HCT116 (cell line): ENCODE results near the gene HLA-E. TPM values are rescaled to one million over a fixed set of nuclear protein-coding genes. Genes with fewer than 3 reads are reported as not detected.
A peak's percentile ranks its signal among the peaks of the same experiment; 100 is the strongest.

Experiments
- ATAC-seq: fragments of 200-7000 bp; cut with Tn5 transposase; 2 replicates; pipeline ENCODE4 v1.9.1; 2020; ENCODE audit warnings: mild to moderate bottlenecking, moderate library complexity
- BruUV-seq: library from RNA; stranded (reverse); fragments of 400-500 nt; replicated peaks from 2 replicates; lab custom pipeline; 2021; lab: Mats Ljungman, UMichigan
- CTCF ChIA-PET: fragments of 300-600 bp; sonication (Branson Sonifier 250); formaldehyde crosslinking; loops from one replicate; lab custom pipeline; 2021; ENCODE audit warnings: antibody characterized with exemption; lab: Charles Lee
- POLR2A ChIA-PET: fragments of 300-600, 350-600 bp; sonication (Branson Sonifier 250); formaldehyde crosslinking; loops from one replicate; lab custom pipeline; 2021; ENCODE audit warnings: antibody characterized with exemption; lab: Charles Lee
- RAD21 ChIA-PET, 2 experiments: fragments of 300-600 bp; sonication (Branson Sonifier 250); formaldehyde crosslinking; loops; one replicate each; lab custom pipeline; 2023; ENCODE audit warnings: low total read pairs in 2 of 2; ENCODE audit not compliant: uncharacterized antibody in 2 of 2, unreplicated experiment in 2 of 2, low non-redundant PET in 1 of 2; lab: Charles Lee
- DNase-seq: peaks from one replicate; pipeline ENCODE4 v3.0.0-alpha.2; 2010; ENCODE audit warnings: low read depth, low spot score
- H2AFZ ChIP-seq: fragments of 200-600 bp; shearing (Covaris generic), sonication (generic); 2 replicates; pipeline ENCODE4 v1.6.1; 2017; ENCODE audit warnings: low read depth, mixed run types, mixed read lengths, antibody characterized with exemption, low read length; ENCODE audit not compliant: poor library complexity, severe bottlenecking
- H3K27ac ChIP-seq: 2 replicates; pipeline ENCODE4 v1.5.1; 2012; ENCODE audit warnings: low read depth, low read length
- H3K27me3 ChIP-seq: fragments of 200-600 bp; sonication (generic); 2 replicates; pipeline ENCODE4 v1.6.1; 2016; ENCODE audit warnings: mixed run types, low read length, mixed read lengths; ENCODE audit not compliant: insufficient read depth
- H3K36me3 ChIP-seq, 2 experiments: fragments of 200-500 bp in 1 of 2; fragments of 200-600 bp in 1 of 2; sonication (Bioruptor generic) in 1 of 2; sonication (generic) in 1 of 2; 2 replicates each; pipeline versions ENCODE4 v1.5.1 to v1.6.1; 2014 to 2016; ENCODE audit warnings: low read length in 2 of 2, inconsistent platforms in 1 of 2, mixed read lengths in 1 of 2, mixed run types in 1 of 2; ENCODE audit not compliant: insufficient read depth in 2 of 2, control insufficient read depth in 1 of 2
- H3K4me1 ChIP-seq, 2 experiments: fragments of 200-600 bp in 1 of 2; sonication (generic) in 1 of 2; 2 replicates each; pipeline versions ENCODE4 v1.5.1 to v1.6.1; 2012 to 2017; ENCODE audit warnings: low read length in 2 of 2, inconsistent platforms in 1 of 2, mild to moderate bottlenecking in 1 of 2, mixed read lengths in 1 of 2, mixed run types in 1 of 2, moderate library complexity in 1 of 2; ENCODE audit not compliant: insufficient read depth in 2 of 2, control insufficient read depth in 1 of 2
- H3K4me2 ChIP-seq: fragments of 200-600 bp; sonication (generic); 2 replicates; pipeline ENCODE4 v1.6.1; 2017; ENCODE audit warnings: mixed run types, low read length, mixed read lengths
- H3K4me3 ChIP-seq, 2 experiments: fragments of 200-600 bp in 1 of 2; sonication (generic) in 1 of 2; replicated peaks in 1 of 2; 2 replicates each; pipeline ENCODE4 v1.5.1; 2011 to 2016; ENCODE audit warnings: low read length in 2 of 2, control low read depth in 1 of 2, low read depth in 1 of 2, mild to moderate bottlenecking in 1 of 2, mixed read lengths in 1 of 2, mixed run types in 1 of 2
- H3K79me2 ChIP-seq: fragments of 200-600 bp; sonication (generic); 2 replicates; pipeline ENCODE4 v1.6.1; 2017; ENCODE audit warnings: mild to moderate bottlenecking, mixed run types, low read length, moderate library complexity, mixed read lengths; ENCODE audit not compliant: insufficient read depth
- H3K9ac ChIP-seq: fragments of 200-600 bp; sonication (generic); 2 replicates; pipeline ENCODE4 v1.6.1; 2016; ENCODE audit warnings: low read length, mixed read lengths
- H3K9me2 ChIP-seq: fragments of 200-600 bp; sonication (generic), shearing (Covaris generic); 2 replicates; pipeline ENCODE4 v1.6.1; 2017; ENCODE audit warnings: mixed run types, mild to moderate bottlenecking, moderate library complexity; ENCODE audit not compliant: insufficient read depth
- H3K9me3 ChIP-seq, 2 experiments: fragments of 200-500 bp in 1 of 2; fragments of 200-600 bp in 1 of 2; sonication (Bioruptor generic) in 1 of 2; sonication (generic) in 1 of 2; 2 replicates each; pipeline ENCODE4 v1.6.1; 2014 to 2017; ENCODE audit warnings: low read length in 2 of 2, mixed read lengths in 2 of 2, inconsistent platforms in 1 of 2, low read depth in 1 of 2, mild to moderate bottlenecking in 1 of 2, mixed run types in 1 of 2, moderate library complexity in 1 of 2; ENCODE audit not compliant: control insufficient read depth in 1 of 2, insufficient read depth in 1 of 2
- H4K20me1 ChIP-seq: fragments of 200-600 bp; sonication (generic), shearing (Covaris generic); 2 replicates; pipeline ENCODE4 v1.6.1; 2017; ENCODE audit warnings: mixed run types, mild to moderate bottlenecking, moderate library complexity; ENCODE audit not compliant: insufficient read depth
- EGR1 ChIP-seq: IDR thresholded peaks from 2 replicates; pipeline ENCODE4 v1.6.1; 2012; ENCODE audit warnings: low read depth
- ELF1 ChIP-seq: IDR thresholded peaks from 2 replicates; pipeline ENCODE4 v1.6.1; 2012; ENCODE audit warnings: low read depth, borderline replicate concordance
- EZH2 ChIP-seq: fragments of 200-600 bp; sonication (generic); IDR thresholded peaks from 2 replicates; pipeline ENCODE4 v1.6.1; 2017; ENCODE audit warnings: antibody characterized with exemption, mixed run types
- EZH2phosphoT487 ChIP-seq: fragments of 200-600 bp; IDR thresholded peaks from 2 replicates; pipeline ENCODE4 v1.6.1; 2018; ENCODE audit warnings: antibody characterized with exemption, borderline replicate concordance
- POLR2AphosphoS5 ChIP-seq: IDR thresholded peaks from 2 replicates; pipeline ENCODE4 v1.6.1; 2011; ENCODE audit warnings: mild to moderate bottlenecking, low read depth, low read length, moderate library complexity
- SIN3A ChIP-seq: IDR thresholded peaks from 2 replicates; pipeline ENCODE4 v1.6.1; 2012; ENCODE audit warnings: low read depth
- SP1 ChIP-seq: IDR thresholded peaks from 2 replicates; pipeline ENCODE4 v1.6.1; 2012; ENCODE audit warnings: low read depth
- SRF ChIP-seq: IDR thresholded peaks from 2 replicates; pipeline ENCODE4 v1.6.1; 2012; ENCODE audit warnings: low read depth
- YY1 ChIP-seq: IDR thresholded peaks from 2 replicates; pipeline ENCODE4 v1.6.1; 2011; ENCODE audit warnings: low read length, low read depth, moderate library complexity, mild to moderate bottlenecking; ENCODE audit not compliant: insufficient replicate concordance; ENCODE audit errors: extremely low read depth
- ZFX ChIP-seq: fragments of 450-650 bp; IDR thresholded peaks from 2 replicates; pipeline ENCODE4 v1.6.1; 2017
- ZNF274 ChIP-seq: fragments of 200-500 bp; sonication (Bioruptor generic); IDR thresholded peaks from 2 replicates; pipeline ENCODE4 v1.6.1; 2014; ENCODE audit warnings: mild to moderate bottlenecking, low read depth, low read length, inconsistent platforms
- intact Hi-C: fragments of 100-400 bp; cut with micrococcal nuclease; formaldehyde crosslinking; loops from 2 replicates; pipeline ENCODE4 v1.10.0; 2022
- total RNA-seq: library from RNA; stranded (reverse); gene quantifications from one replicate; pipeline ENCODE4 v1.2.1, GENCODE V29; 2021; ENCODE audit not compliant: unreplicated experiment
- TF ChIP-seq, protein P1 (sequence below): IDR thresholded peaks from 2 replicates; pipeline ENCODE4 v1.6.1; 2012
- TF ChIP-seq, protein P2 (sequence below), 3 experiments: fragments of 200-600 bp in 1 of 3; sonication (generic) in 1 of 3; IDR thresholded peaks in 2 of 3; conservative IDR thresholded peaks in 1 of 3; 2 replicates each; pipeline ENCODE4 v1.5.1; 2012 to 2017; ENCODE audit warnings: low read depth in 2 of 3, low read length in 2 of 3, antibody characterized with exemption in 1 of 3, borderline replicate concordance in 1 of 3, control low read depth in 1 of 3, mild to moderate bottlenecking in 1 of 3, mixed read lengths in 1 of 3, mixed run types in 1 of 3, moderate library complexity in 1 of 3; ENCODE audit not compliant: insufficient read depth in 1 of 3

HLA-E gene
- total RNA-seq, 1 experiment from 2014 or later: 108 TPM

DNA sequence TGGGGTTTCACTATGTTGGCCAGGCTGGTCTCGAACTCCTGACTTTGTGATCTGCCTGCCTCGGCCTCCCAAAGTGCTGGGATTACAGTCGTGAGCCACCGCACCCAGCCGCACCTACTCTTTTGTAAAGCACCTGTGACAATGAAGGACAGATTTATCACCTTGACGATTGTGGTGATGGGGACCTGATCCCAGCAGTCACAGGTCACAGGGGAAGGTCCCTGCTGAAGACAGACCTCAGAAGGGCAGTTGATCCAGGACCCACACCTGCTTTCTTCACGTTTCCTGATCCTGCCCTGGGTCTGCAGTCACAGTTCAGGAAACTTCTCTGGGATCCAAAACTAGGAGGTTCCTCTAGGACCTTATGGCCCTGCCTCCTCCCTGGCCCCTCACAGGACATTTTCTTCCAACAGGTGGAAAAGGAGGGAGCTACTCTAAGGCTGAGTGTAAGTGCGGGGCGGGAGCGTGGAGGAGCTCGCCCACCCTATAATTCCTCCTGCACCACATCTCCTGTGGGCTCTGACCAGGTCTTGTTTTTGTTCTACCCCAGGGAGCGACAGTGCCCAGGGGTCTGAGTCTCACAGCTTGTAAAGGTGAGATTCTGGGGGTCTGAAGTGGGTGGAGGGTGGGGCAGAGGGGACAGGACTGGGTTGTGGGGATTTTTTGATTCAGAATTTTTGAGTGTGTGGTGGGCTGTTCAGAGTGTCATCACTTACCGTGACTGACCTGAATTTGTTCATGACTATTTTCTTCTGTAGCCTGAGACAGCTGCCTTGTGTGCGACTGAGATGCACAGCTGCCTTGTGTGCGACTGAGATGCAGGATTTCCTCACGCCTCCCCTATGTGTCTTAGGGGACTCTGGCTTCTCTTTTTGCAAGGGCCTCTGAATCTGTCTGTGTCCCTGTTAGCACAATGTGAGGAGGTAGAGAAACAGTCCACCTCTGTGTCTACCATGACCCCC lies 3.0 kb downstream of the HLA-E start:
- no peak overlapping the region for H2AFZ ChIP-seq
- POLR2A ChIA-PET: interaction anchor here (0.6 kb wide), 1 partner anchor 122 kb away, joined by 3 read pairs; no protein-coding TSS in a partner anchor
- H3K27me3 ChIP-seq: no peaks in the 10 kb centered on the region
- H3K27ac ChIP-seq: no peak overlapping the region
- no peak overlapping the region for H3K4me2 ChIP-seq
- TF ChIP-seq POLR2AphosphoS5: 0 out of 2 replicates have a peak, but pooled peaks have one; percentile 12
- TF ChIP-seq ZFX: no peak
- RAD21 ChIA-PET: no interaction called here
- no peaks in the 10 kb centered on the region for H3K9me3 ChIP-seq
- 0 out of 2 replicates have a peak, but pooled peaks cover 6% of the 10 kb centered on the region for H4K20me1 ChIP-seq
- CTCF ChIA-PET: no interaction called here
- peaks cover 8 to 23% of the 10 kb centered on the region in 2 experiments for H3K4me1 ChIP-seq
- no peak for ATAC-seq
- H3K79me2 ChIP-seq: peaks cover 21% of the 10 kb centered on the region
- DNase-seq: no peak
- no peak overlapping the region for H3K4me3 ChIP-seq
- H3K9ac ChIP-seq: no peak overlapping the region
- intact Hi-C loops: no loop called here
- no TSS peak for BruUV-seq
- peaks cover 8 to 15% of the 10 kb centered on the region in 2 experiments; a peak in 3 of 4 replicates for H3K36me3 ChIP-seq
- H3K9me2 ChIP-seq: no peaks in the 10 kb centered on the region

DNA sequence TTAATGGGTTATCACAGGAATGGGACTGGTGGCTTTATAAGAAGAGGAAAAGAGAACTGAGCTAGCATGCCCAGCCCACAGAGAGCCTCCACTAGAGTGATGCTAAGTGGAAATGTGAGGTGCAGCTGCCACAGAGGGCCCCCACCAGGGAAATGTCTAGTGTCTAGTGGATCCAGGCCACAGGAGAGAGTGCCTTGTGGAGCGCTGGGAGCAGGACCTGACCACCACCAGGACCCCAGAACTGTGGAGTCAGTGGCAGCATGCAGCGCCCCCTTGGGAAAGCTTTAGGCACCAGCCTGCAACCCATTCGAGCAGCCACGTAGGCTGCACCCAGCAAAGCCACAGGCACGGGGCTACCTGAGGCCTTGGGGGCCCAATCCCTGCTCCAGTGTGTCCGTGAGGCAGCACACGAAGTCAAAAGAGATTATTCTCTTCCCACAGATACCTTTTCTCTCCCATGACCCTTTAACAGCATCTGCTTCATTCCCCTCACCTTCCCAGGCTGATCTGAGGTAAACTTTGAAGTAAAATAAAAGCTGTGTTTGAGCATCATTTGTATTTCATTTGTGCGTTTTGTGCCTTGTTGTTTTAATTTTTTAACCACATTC lies 4.4 kb downstream of the HLA-E start:
- H3K79me2 ChIP-seq: peaks cover 21% of the 10 kb centered on the region
- no peaks in the 10 kb centered on the region for H3K27me3 ChIP-seq
- ChIA-PET CTCF (interaction anchor here (1.2 kb wide), 1 partner anchor 51 kb away, joined by 5 read pairs; no protein-coding TSS in a partner anchor), RAD21 (no interaction called here), POLR2A (no interaction called here)
- no peak overlapping the region for H3K4me3 ChIP-seq
- BruUV-seq: no TSS peak
- ATAC-seq (no peak), DNase-seq (no peak)
- no peak overlapping the region for H3K9ac ChIP-seq
- H3K27ac ChIP-seq: no peak overlapping the region
- H4K20me1 ChIP-seq: 0 out of 2 replicates have a peak, but pooled peaks cover 6% of the 10 kb centered on the region
- no peaks in the 10 kb centered on the region for H3K9me2 ChIP-seq
- H3K4me1 ChIP-seq: peaks cover 8 to 23% of the 10 kb centered on the region in 2 experiments
- H3K4me2 ChIP-seq: no peak overlapping the region
- H3K36me3 ChIP-seq: peaks cover 8 to 15% of the 10 kb centered on the region in 2 experiments; a peak in 3 of 4 replicates
- TF ChIP-seq ZNF274: no peak
- TF ChIP-seq ZFX: no peak
- TF ChIP-seq, protein P1, sequence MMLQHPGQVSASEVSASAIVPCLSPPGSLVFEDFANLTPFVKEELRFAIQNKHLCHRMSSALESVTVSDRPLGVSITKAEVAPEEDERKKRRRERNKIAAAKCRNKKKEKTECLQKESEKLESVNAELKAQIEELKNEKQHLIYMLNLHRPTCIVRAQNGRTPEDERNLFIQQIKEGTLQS: no peak
- no peak for TF ChIP-seq SRF
- no peak for TF ChIP-seq YY1
- TF ChIP-seq SIN3A: no peak
- no peak for TF ChIP-seq SP1
- no peak for TF ChIP-seq ELF1
- TF ChIP-seq EZH2: no peak
- TF ChIP-seq POLR2AphosphoS5: peak; percentile 24; the same call in 1 of the 2 replicates
- TF ChIP-seq, protein P2, sequence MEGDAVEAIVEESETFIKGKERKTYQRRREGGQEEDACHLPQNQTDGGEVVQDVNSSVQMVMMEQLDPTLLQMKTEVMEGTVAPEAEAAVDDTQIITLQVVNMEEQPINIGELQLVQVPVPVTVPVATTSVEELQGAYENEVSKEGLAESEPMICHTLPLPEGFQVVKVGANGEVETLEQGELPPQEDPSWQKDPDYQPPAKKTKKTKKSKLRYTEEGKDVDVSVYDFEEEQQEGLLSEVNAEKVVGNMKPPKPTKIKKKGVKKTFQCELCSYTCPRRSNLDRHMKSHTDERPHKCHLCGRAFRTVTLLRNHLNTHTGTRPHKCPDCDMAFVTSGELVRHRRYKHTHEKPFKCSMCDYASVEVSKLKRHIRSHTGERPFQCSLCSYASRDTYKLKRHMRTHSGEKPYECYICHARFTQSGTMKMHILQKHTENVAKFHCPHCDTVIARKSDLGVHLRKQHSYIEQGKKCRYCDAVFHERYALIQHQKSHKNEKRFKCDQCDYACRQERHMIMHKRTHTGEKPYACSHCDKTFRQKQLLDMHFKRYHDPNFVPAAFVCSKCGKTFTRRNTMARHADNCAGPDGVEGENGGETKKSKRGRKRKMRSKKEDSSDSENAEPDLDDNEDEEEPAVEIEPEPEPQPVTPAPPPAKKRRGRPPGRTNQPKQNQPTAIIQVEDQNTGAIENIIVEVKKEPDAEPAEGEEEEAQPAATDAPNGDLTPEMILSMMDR (IDR thresholded peaks at IDR 0.05 in 2 of 3, conservative IDR thresholded peaks at IDR 0.05 in 1 of 3; ENCODE audit: borderline replicate concordance in 1 of 3, insufficient read depth in 1 of 3, low read depth in 2 of 3, low read length in 2 of 3): peak in 2 of 3 experiments; percentile 47 to 49; a peak in 3 of 6 replicates
- TF ChIP-seq EGR1: no peak
- no peak for TF ChIP-seq EZH2phosphoT487
- H2AFZ ChIP-seq: no peak overlapping the region
- intact Hi-C loops: no loop called here
- H3K9me3 ChIP-seq: no peaks in the 10 kb centered on the region
